ENCODE data around the gene KCNK16. TPM values are rescaled to one million over a fixed set of nuclear protein-coding genes. Genes with fewer than 3 reads are reported as not detected.

The KCNK16 gene
- total and polyA plus RNA-seq, 2 donors (not counting 1 experiment from before 2014, with no cell fraction given), result not detected

- Histone ChIP-seq H3K9ac (ENCODE audit: insufficient read depth, low read length) (no peak overlapping the region), H3K4me1 (ENCODE audit: control insufficient read depth, extremely low read depth, insufficient read depth, low read length) (no peaks in the 10 kb centered on the region), H3K4me3 (replicated peaks in 1 of 4; ENCODE audit: control extremely low read depth in 1 of 4, insufficient read depth in 1 of 4, low read depth in 3 of 4, low read length in 4 of 4) (no peak overlapping the region), H4K20me1 (ENCODE audit: control insufficient read depth, extremely low read depth, insufficient read depth, low read length) (no peaks in the 10 kb centered on the region), H3K79me2 (ENCODE audit: control insufficient read depth, insufficient read depth, low read length) (no peaks in the 10 kb centered on the region), H3K36me3 (ENCODE audit: control insufficient read depth, insufficient read depth, low read length) (no peaks in the 10 kb centered on the region), H3K9me3 (ENCODE audit: control insufficient read depth, insufficient read depth, low read depth, low read length) (no peaks in the 10 kb centered on the region), H3K4me2 (ENCODE audit: extremely low read depth, insufficient read depth, low read length) (no peak overlapping the region), H2AFZ (ENCODE audit: low read length) (no peak overlapping the region), H3K27me3 (ENCODE audit: control insufficient read depth, insufficient read depth, low read length) (peaks cover 30% of the 10 kb centered on the region), H3K27ac (ENCODE audit: insufficient read depth, low read length) (no peak overlapping the region)
- DNase-seq (ENCODE audit: low read depth in 2 of 2), result no peak
- no peak for TF ChIP-seq EZH2 (IDR thresholded peaks at IDR 0.05; ENCODE audit: low read length, missing control alignments)
- TF ChIP-seq, protein P1, sequence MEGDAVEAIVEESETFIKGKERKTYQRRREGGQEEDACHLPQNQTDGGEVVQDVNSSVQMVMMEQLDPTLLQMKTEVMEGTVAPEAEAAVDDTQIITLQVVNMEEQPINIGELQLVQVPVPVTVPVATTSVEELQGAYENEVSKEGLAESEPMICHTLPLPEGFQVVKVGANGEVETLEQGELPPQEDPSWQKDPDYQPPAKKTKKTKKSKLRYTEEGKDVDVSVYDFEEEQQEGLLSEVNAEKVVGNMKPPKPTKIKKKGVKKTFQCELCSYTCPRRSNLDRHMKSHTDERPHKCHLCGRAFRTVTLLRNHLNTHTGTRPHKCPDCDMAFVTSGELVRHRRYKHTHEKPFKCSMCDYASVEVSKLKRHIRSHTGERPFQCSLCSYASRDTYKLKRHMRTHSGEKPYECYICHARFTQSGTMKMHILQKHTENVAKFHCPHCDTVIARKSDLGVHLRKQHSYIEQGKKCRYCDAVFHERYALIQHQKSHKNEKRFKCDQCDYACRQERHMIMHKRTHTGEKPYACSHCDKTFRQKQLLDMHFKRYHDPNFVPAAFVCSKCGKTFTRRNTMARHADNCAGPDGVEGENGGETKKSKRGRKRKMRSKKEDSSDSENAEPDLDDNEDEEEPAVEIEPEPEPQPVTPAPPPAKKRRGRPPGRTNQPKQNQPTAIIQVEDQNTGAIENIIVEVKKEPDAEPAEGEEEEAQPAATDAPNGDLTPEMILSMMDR (conservative IDR thresholded peaks at IDR 0.05 in 1 of 2, IDR thresholded peaks at IDR 0.05 in 1 of 2; ENCODE audit: low read depth in 1 of 2, low read length in 2 of 2), result no peak
These were observed 5.2 kb downstream of the KCNK16 start for GRCh38 chr6:39317256-39317655.

DNA sequence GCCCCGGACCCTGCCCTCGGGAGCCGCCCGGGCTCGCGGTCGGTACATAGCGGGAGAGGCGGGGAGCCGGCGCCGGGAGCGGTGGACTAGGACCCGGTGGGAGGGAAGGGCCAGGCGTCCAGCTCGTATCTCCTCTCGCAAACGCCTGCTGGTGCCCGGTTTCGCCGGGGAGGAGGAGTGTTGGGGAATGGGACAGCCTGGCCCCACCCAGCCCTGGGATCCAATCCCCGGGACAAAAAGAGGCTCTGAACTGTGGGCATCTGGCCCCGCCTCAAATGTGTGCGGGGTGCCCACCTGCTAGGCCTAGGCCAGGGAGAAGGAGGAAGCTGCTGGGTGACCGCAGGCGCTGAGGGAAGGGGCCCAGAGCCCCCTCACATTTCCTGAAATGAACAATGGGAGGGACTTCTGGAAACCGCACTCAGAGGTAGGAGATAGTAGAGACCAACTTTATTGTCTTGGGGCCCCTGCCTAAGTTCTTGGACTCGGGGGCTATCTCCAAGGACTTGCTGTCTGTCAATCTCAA is 8.2 kb downstream of the KCNK16 start, which contains the start of gene KCNK17:
Gene KCNK17 (minus strand): TSS at position 147 of the 523 bp plus-strand sequence. CDS start 99 bp downstream, at position 48.
- H3K4me3 ChIP-seq (replicated peaks in 1 of 4; ENCODE audit: control extremely low read depth in 1 of 4, insufficient read depth in 1 of 4, low read depth in 3 of 4, low read length in 4 of 4), result no peak within 1 kb of the TSS
- no peak within 1 kb of the TSS for H3K9ac ChIP-seq (ENCODE audit: insufficient read depth, low read length)
- no peak for TF ChIP-seq EZH2 (IDR thresholded peaks at IDR 0.05; ENCODE audit: low read length, missing control alignments)
- TF ChIP-seq, protein P1 (conservative IDR thresholded peaks at IDR 0.05 in 1 of 2, IDR thresholded peaks at IDR 0.05 in 1 of 2; ENCODE audit: low read depth in 1 of 2, low read length in 2 of 2), result no peak
- no peaks in the 10 kb centered on the region for H4K20me1 ChIP-seq (ENCODE audit: control insufficient read depth, extremely low read depth, insufficient read depth, low read length)
- H3K27ac ChIP-seq (ENCODE audit: insufficient read depth, low read length), result no peak within 1 kb of the TSS
- no peaks in the 10 kb centered on the region for H3K4me1 ChIP-seq (ENCODE audit: control insufficient read depth, extremely low read depth, insufficient read depth, low read length)
- H3K36me3 ChIP-seq (ENCODE audit: control insufficient read depth, insufficient read depth, low read length), result no peaks in the 10 kb centered on the region
- peaks cover 22% of the 10 kb centered on the region for H3K27me3 ChIP-seq (ENCODE audit: control insufficient read depth, insufficient read depth, low read length)
- no peaks in the 10 kb centered on the region for H3K79me2 ChIP-seq (ENCODE audit: control insufficient read depth, insufficient read depth, low read length)
- no peak within 1 kb of the TSS for H3K4me2 ChIP-seq (ENCODE audit: extremely low read depth, insufficient read depth, low read length)
- DNase-seq (ENCODE audit: low read depth in 2 of 2), result no peak
- H2AFZ ChIP-seq (ENCODE audit: low read length), result no peak within 1 kb of the TSS
- H3K9me3 ChIP-seq (ENCODE audit: control insufficient read depth, insufficient read depth, low read depth, low read length), result no peaks in the 10 kb centered on the region

DNA sequence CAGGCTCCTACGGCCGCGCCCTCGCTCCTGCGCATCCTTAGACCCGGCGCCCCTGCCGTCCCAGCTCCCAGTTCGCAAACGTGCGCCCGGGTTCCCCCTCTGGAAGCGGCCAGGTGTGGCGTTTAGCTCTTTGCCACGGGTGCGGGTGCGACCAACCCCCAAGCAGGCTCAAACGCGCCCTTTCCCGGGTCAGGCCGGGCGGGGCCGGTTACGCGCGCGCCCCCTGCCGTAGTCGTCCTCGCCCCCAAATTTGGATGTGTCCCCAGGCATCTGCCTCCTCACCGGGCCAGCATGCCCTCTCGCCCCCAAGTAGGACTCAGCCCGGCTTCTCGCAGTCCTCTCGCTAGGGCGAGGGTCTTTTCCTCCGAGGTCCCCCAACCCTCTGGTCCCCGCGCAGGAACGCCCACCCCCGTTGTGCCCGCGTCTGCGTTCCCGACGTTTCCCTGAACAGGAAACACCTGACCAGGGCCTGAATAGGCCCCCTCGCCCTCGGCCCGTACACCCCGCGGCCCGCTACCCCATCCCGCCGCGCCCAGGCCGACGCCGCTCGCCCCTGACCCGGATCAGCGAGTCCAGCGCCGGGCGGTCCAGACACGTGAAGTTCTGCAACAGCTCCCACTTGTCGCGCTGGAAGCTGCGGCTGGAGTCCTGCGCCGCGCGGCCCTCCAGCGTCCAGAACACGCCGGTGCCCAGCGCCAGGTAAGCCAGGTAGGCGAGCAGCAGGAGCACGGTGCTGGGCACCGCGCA is 8.8 kb downstream of the KCNK16 start:
- no peaks in the 10 kb centered on the region for H3K36me3 ChIP-seq (ENCODE audit: control insufficient read depth, insufficient read depth, low read length)
- no peaks in the 10 kb centered on the region for H4K20me1 ChIP-seq (ENCODE audit: control insufficient read depth, extremely low read depth, insufficient read depth, low read length)
- TF ChIP-seq, protein P1 (conservative IDR thresholded peaks at IDR 0.05 in 1 of 2, IDR thresholded peaks at IDR 0.05 in 1 of 2; ENCODE audit: low read depth in 1 of 2, low read length in 2 of 2), result no peak
- H3K9me3 ChIP-seq (ENCODE audit: control insufficient read depth, insufficient read depth, low read depth, low read length), result no peaks in the 10 kb centered on the region
- H3K4me2 ChIP-seq (ENCODE audit: extremely low read depth, insufficient read depth, low read length), result no peak overlapping the region
- H2AFZ ChIP-seq (ENCODE audit: low read length), result no peak overlapping the region
- H3K4me3 ChIP-seq (replicated peaks in 1 of 4; ENCODE audit: control extremely low read depth in 1 of 4, insufficient read depth in 1 of 4, low read depth in 3 of 4, low read length in 4 of 4), result no peak overlapping the region
- H3K27ac ChIP-seq (ENCODE audit: insufficient read depth, low read length), result no peak overlapping the region
- H3K79me2 ChIP-seq (ENCODE audit: control insufficient read depth, insufficient read depth, low read length), result no peaks in the 10 kb centered on the region
- H3K9ac ChIP-seq (ENCODE audit: insufficient read depth, low read length), result no peak overlapping the region
- H3K4me1 ChIP-seq (ENCODE audit: control insufficient read depth, extremely low read depth, insufficient read depth, low read length), result no peaks in the 10 kb centered on the region
- no peak for DNase-seq (ENCODE audit: low read depth in 2 of 2)
- H3K27me3 ChIP-seq (ENCODE audit: control insufficient read depth, insufficient read depth, low read length), result peaks cover 19% of the 10 kb centered on the region

Data from fibroblast of lung (primary cell).